ENCODE results near the gene TMEM121B. TPM values are rescaled to one million over a fixed set of nuclear protein-coding genes. Genes with fewer than 3 reads are reported as not detected.
"Not testable (repeated sequence)": the region's sequence is repeated elsewhere in the genome, so short reads cannot be mapped to it uniquely, and the experiment has no call there.

TMEM121B gene
- total and polyA plus RNA-seq, 4 donors, result 2.1 to 12.9 (median 8.6) TPM

GRCh38 chr22:17157714-17158113, 36.6 kb upstream of the TMEM121B start:
- no peaks in the 10 kb centered on the region for H3K27me3 ChIP-seq (ENCODE audit: control insufficient read depth, insufficient read depth, low read length)
- 100% methylated on average over 3 of the region's 3 CpGs for WGBS (ENCODE audit: insufficient coverage)
- no peak overlapping the region for H3K4me3 ChIP-seq (ENCODE audit: low read depth, low read length)
- H3K4me1 ChIP-seq (ENCODE audit: control insufficient read depth, insufficient read depth, low read length), result peaks cover 24% of the 10 kb centered on the region
- H3K9me3 ChIP-seq (ENCODE audit: control insufficient read depth, insufficient read depth, low read length), result no peaks in the 10 kb centered on the region
- no peak for DNase-seq (ENCODE audit: low read depth in 4 of 6, low spot score in 6 of 6)
- peaks cover 7% of the 10 kb centered on the region for H3K36me3 ChIP-seq (ENCODE audit: control insufficient read depth, insufficient read depth, low read length)
- no peak overlapping the region for H3K27ac ChIP-seq (ENCODE audit: low read depth, low read length)

- Histone ChIP-seq H3K27me3 (ENCODE audit: control insufficient read depth, insufficient read depth, low read length) (no peaks in the 10 kb centered on the region), H3K4me1 (ENCODE audit: control insufficient read depth, insufficient read depth, low read length) (peaks cover 24% of the 10 kb centered on the region), H3K9me3 (ENCODE audit: control insufficient read depth, insufficient read depth, low read length) (no peaks in the 10 kb centered on the region), H3K36me3 (ENCODE audit: control insufficient read depth, insufficient read depth, low read length) (peaks cover 7% of the 10 kb centered on the region), H3K4me3 (ENCODE audit: low read depth, low read length) (no peak overlapping the region), H3K27ac (ENCODE audit: low read depth, low read length) (no peak overlapping the region)
- 17% methylated on average over 1 of the region's 3 CpGs for WGBS (ENCODE audit: insufficient coverage)
- no peak for DNase-seq (ENCODE audit: low read depth in 4 of 6, low spot score in 6 of 6)
Observed at GRCh38 chr22:17155941-17156340, 34.8 kb upstream of the TMEM121B start.

GRCh38 chr22:17152971-17153370, 31.8 kb upstream of the TMEM121B start:
- Histone ChIP-seq H3K9me3 (ENCODE audit: control insufficient read depth, insufficient read depth, low read length) (no peaks in the 10 kb centered on the region), H3K4me3 (ENCODE audit: low read depth, low read length) (no peak overlapping the region), H3K4me1 (ENCODE audit: control insufficient read depth, insufficient read depth, low read length) (peaks cover 10% of the 10 kb centered on the region), H3K27me3 (ENCODE audit: control insufficient read depth, insufficient read depth, low read length) (no peaks in the 10 kb centered on the region), H3K27ac (ENCODE audit: low read depth, low read length) (no peak overlapping the region), H3K36me3 (ENCODE audit: control insufficient read depth, insufficient read depth, low read length) (peaks cover 8% of the 10 kb centered on the region)
- 68% methylated on average over 3 of the region's 3 CpGs for WGBS (ENCODE audit: insufficient coverage)
- no peak for DNase-seq (ENCODE audit: low read depth in 4 of 6, low spot score in 6 of 6)

- WGBS (ENCODE audit: insufficient coverage), result 92% methylated on average over 6 of the region's 6 CpGs
- H3K9me3 ChIP-seq (ENCODE audit: control insufficient read depth, insufficient read depth, low read length), result no peaks in the 10 kb centered on the region
- peaks cover 8% of the 10 kb centered on the region for H3K4me1 ChIP-seq (ENCODE audit: control insufficient read depth, insufficient read depth, low read length)
- H3K27ac ChIP-seq (ENCODE audit: low read depth, low read length), result no peak overlapping the region
- no peak for DNase-seq (ENCODE audit: low read depth in 4 of 6, low spot score in 6 of 6)
- H3K27me3 ChIP-seq (ENCODE audit: control insufficient read depth, insufficient read depth, low read length), result no peaks in the 10 kb centered on the region
- no peak overlapping the region for H3K4me3 ChIP-seq (ENCODE audit: low read depth, low read length)
- peaks cover 13% of the 10 kb centered on the region for H3K36me3 ChIP-seq (ENCODE audit: control insufficient read depth, insufficient read depth, low read length)
Observed at GRCh38 chr22:17152340-17152739, 31.2 kb upstream of the TMEM121B start.

- Histone ChIP-seq H3K36me3 (ENCODE audit: control insufficient read depth, insufficient read depth, low read length) (peaks cover 32% of the 10 kb centered on the region), H3K4me3 (ENCODE audit: low read depth, low read length) (no peak overlapping the region), H3K27ac (ENCODE audit: low read depth, low read length) (no peak overlapping the region), H3K4me1 (ENCODE audit: control insufficient read depth, insufficient read depth, low read length) (no peaks in the 10 kb centered on the region), H3K9me3 (ENCODE audit: control insufficient read depth, insufficient read depth, low read length) (no peaks in the 10 kb centered on the region), H3K27me3 (ENCODE audit: control insufficient read depth, insufficient read depth, low read length) (no peaks in the 10 kb centered on the region)
- no peak for DNase-seq (ENCODE audit: low read depth in 4 of 6, low spot score in 6 of 6)
- WGBS (ENCODE audit: insufficient coverage), result 93% methylated on average over 8 of the region's 9 CpGs
Observed at GRCh38 chr22:17149076-17149815, 28.1 kb upstream of the TMEM121B start.

- peaks cover 47% of the 10 kb centered on the region for H3K36me3 ChIP-seq (ENCODE audit: control insufficient read depth, insufficient read depth, low read length)
- H3K27ac ChIP-seq (ENCODE audit: low read depth, low read length); H3K4me3 ChIP-seq (ENCODE audit: low read depth, low read length); H3K9me3 ChIP-seq (ENCODE audit: control insufficient read depth, insufficient read depth, low read length); H3K27me3 ChIP-seq (ENCODE audit: control insufficient read depth, insufficient read depth, low read length); DNase-seq (ENCODE audit: low read depth in 4 of 6, low spot score in 6 of 6); H3K4me1 ChIP-seq (ENCODE audit: control insufficient read depth, insufficient read depth, low read length): not testable (repeated sequence)
- 95% methylated on average over 30 of the region's 30 CpGs for WGBS (ENCODE audit: insufficient coverage)
Observed at GRCh38 chr22:17147458-17147857, 26.3 kb upstream of the TMEM121B start.

GRCh38 chr22:17145021-17145680, 24.0 kb upstream of the TMEM121B start:
- no peaks in the 10 kb centered on the region for H3K9me3 ChIP-seq (ENCODE audit: control insufficient read depth, insufficient read depth, low read length)
- no peaks in the 10 kb centered on the region for H3K27me3 ChIP-seq (ENCODE audit: control insufficient read depth, insufficient read depth, low read length)
- peaks cover 66% of the 10 kb centered on the region for H3K36me3 ChIP-seq (ENCODE audit: control insufficient read depth, insufficient read depth, low read length)
- WGBS (ENCODE audit: insufficient coverage), result 84% methylated on average over 8 of the region's 8 CpGs
- DNase-seq (ENCODE audit: low read depth in 4 of 6, low spot score in 6 of 6), result no peak
- H3K4me1 ChIP-seq (ENCODE audit: control insufficient read depth, insufficient read depth, low read length), result no peaks in the 10 kb centered on the region
- no peak overlapping the region for H3K27ac ChIP-seq (ENCODE audit: low read depth, low read length)
- no peak overlapping the region for H3K4me3 ChIP-seq (ENCODE audit: low read depth, low read length)

GRCh38 chr22:17143826-17144225, 22.7 kb upstream of the TMEM121B start:
- H3K4me1 ChIP-seq (ENCODE audit: control insufficient read depth, insufficient read depth, low read length), result no peaks in the 10 kb centered on the region
- no peak for DNase-seq (ENCODE audit: low read depth in 4 of 6, low spot score in 6 of 6)
- no peaks in the 10 kb centered on the region for H3K27me3 ChIP-seq (ENCODE audit: control insufficient read depth, insufficient read depth, low read length)
- H3K4me3 ChIP-seq (ENCODE audit: low read depth, low read length), result no peak overlapping the region
- H3K27ac ChIP-seq (ENCODE audit: low read depth, low read length), result no peak overlapping the region
- H3K36me3 ChIP-seq (ENCODE audit: control insufficient read depth, insufficient read depth, low read length), result peaks cover 76% of the 10 kb centered on the region
- no peaks in the 10 kb centered on the region for H3K9me3 ChIP-seq (ENCODE audit: control insufficient read depth, insufficient read depth, low read length)
- 92% methylated on average over 8 of the region's 8 CpGs for WGBS (ENCODE audit: insufficient coverage)

GRCh38 chr22:17143101-17143500, 21.9 kb upstream of the TMEM121B start:
- peaks cover 79% of the 10 kb centered on the region for H3K36me3 ChIP-seq (ENCODE audit: control insufficient read depth, insufficient read depth, low read length)
- H3K4me1 ChIP-seq (ENCODE audit: control insufficient read depth, insufficient read depth, low read length), result no peaks in the 10 kb centered on the region
- WGBS (ENCODE audit: insufficient coverage), result 97% methylated on average over 5 of the region's 9 CpGs
- H3K9me3 ChIP-seq (ENCODE audit: control insufficient read depth, insufficient read depth, low read length), result no peaks in the 10 kb centered on the region
- no peak overlapping the region for H3K4me3 ChIP-seq (ENCODE audit: low read depth, low read length)
- no peak for DNase-seq (ENCODE audit: low read depth in 4 of 6, low spot score in 6 of 6)
- no peaks in the 10 kb centered on the region for H3K27me3 ChIP-seq (ENCODE audit: control insufficient read depth, insufficient read depth, low read length)
- H3K27ac ChIP-seq (ENCODE audit: low read depth, low read length), result no peak overlapping the region
